Dermis blood vessel endothelial cell (primary cell): ENCODE results near the gene AFAP1L1. TPM values are rescaled to one million over a fixed set of nuclear protein-coding genes. Genes with fewer than 3 reads are reported as not detected.

Experiments used
- DNase-seq: peaks from one replicate; pipeline ENCODE4 v3.0.0; 2010
- total RNA-seq: library from RNA; depleted of rRNA; stranded (reverse); fragments of >200 nt; gene quantifications from 2 replicates; pipeline ENCODE4 v1.2.3, GENCODE V29; 2014

The AFAP1L1 gene
- total RNA-seq, 1 donor from 2014 or later: 234 TPM

DNA sequence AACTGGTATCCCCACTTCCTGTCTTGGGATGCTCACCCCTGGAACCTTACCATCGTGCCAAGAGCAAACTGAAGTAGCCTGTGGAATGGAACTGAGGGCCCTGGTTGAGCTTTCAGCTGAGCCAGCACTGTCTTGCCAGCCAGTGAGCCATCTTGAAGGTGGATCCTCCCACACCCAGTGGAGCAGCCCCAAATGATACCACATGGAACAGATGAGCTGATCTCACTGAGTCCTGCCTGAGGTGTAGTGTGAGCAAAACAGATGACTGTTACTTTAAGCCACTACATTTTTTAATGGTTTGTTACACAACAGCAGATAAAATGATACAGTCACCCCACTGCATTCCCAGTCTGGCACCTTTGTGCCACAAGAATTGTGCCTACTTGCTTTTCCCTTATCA lies 84.0 kb downstream of the AFAP1L1 start:
- DNase-seq: no peak

DNA sequence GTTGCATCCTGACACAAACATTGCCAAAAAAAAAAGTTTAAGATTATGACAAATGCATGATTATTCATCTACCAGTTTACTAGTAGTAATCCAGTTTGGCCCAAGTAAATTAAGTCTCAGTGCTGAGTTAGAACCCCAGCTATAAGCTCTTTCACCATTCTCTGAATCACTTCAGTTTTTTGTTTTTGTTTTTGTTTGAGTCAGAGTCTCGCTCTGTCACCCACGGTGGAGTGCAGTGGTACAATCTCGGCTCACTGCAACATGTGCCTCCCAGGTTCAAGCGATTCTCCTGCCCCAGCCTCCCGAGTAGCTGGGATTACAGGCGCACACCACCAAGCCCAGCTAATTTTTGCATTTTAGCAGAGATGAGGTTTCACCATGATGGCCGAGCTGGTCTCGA lies 84.7 kb downstream of the AFAP1L1 start:
- DNase-seq: no peak

DNA sequence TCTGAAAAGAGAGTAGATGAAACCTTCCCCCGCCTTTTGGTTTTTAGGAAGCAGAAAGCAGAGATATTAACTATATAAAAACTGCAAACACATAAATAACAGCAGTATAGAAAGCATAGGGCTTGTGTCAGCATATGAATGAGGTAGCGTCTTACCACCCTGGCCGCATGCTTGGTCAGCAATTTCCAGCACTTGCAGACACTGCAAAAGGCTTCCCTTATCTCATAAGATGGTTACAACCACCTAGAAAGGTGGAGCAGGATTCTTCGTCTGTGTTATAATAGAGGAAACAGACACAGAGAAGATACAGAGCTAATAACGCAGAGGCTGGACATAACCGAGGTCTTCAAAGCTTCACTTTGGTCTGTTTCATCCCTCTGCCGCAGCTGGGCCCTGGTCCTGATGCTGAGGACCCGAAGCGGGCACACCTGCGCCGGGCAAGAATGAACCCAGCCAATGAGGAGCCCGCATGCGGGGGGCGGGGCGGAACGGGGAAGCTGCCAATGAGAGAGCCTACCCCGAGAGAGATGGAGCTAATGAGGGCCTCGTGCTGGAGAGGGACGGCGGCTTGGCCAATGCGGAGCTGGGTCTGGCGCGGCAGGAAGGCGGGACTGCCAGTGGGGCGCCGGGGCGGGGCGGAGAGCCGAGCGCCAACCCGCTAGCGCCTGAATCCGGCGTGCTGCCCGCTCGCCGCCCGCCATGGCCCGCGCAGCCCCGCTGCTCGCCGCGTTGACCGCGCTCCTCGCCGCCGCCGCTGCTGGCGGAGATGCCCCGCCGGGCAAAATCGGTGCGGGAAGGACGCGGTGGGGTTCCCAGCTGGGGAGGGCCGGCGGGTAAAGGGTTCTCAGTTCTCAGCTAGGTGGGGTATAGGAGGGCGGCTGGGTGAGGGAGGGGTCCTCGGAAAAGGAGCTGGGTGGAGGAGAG lies 86.0 kb downstream of the AFAP1L1 start, which contains the start of gene PCYOX1L:
PCYOX1L (plus strand) TSS at position 677 of the 924 bp plus-strand sequence; CDS start at position 700, 23 bp downstream.
- DNase-seq: peak; percentile 96

DNA sequence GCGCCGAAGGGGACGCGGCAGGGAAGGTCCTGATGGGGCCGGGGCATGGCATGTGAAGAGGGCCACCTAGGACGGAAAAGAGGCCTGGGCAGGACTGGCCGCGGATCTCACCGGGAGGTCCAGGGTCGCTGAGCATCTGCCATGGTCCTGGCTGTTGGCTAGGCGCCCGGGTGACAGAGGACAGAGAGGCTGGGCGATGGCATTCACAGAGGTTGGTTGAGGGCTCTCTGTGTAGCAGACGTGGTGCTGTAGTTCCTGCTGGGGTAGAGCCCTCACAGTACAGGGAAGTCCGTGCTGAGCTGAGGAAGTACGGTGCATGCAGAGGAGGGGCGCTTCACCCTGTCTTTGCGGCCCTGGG lies 86.6 kb downstream of the AFAP1L1 start:
- peak; percentile 26 for DNase-seq

DNA sequence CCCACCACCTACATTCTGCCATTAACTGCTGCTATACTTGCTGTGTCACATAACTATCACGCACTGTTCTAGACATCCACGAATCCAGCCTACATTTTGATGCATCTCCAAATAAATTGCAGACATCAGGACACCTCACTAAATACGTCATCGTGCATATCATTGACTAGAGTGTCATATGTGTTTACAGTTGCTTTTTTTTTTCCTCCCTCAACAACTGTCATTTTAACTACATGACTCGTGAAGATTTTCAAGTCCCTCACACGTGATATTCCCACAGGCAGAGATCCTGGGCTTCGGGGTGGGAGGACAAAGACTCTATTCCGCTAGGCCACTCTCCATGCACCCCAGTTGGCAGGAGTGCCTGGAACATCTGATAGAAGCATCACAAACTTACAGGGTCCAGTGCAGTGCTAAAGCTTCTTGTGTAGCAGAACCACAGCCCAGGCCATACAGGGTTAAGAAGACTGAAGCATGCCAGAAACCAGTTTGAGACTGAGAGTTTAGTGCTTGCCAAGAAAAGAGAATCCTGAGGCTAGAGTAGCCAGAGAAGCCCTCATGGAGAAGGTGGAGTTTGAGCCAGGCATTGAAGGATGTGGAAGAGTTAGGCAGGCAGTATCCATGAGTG lies 87.3 kb downstream of the AFAP1L1 start:
- no peak for DNase-seq

DNA sequence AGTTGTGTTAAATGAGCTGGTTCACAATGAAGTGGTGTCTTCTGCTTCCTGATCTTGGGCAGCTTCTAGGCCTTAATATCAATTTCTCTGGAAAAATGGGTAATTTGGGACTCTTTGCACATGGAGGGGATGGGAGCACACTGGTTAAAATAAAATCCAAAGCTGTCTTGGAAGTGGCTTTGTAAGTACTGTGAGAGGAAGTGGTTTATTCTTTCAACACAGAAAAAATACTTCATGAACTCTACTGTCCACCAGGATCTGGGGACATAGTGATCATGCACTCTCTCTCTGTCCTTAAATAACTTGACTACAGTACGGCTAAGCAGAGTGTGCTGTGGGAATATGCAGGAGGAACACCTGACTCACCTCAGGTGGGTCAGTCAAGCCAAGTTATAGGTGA lies 88.6 kb downstream of the AFAP1L1 start:
- DNase-seq: no peak

DNA sequence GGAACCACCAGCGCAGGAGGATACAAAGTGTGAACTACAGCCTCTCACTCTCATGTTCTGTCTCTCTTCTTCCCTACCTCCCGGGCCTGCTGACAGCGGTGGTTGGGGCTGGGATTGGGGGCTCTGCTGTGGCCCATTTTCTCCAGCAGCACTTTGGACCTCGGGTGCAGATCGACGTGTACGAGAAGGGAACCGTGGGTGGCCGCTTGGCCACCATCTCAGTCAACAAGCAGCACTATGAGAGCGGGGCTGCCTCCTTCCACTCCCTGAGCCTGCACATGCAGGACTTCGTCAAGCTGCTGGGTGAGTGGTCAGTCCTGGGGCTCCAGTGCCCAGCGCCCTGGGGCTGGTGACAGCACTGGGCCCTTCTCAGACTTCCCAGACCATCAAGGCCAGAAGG lies 90.9 kb downstream of the AFAP1L1 start:
- no peak for DNase-seq

DNA sequence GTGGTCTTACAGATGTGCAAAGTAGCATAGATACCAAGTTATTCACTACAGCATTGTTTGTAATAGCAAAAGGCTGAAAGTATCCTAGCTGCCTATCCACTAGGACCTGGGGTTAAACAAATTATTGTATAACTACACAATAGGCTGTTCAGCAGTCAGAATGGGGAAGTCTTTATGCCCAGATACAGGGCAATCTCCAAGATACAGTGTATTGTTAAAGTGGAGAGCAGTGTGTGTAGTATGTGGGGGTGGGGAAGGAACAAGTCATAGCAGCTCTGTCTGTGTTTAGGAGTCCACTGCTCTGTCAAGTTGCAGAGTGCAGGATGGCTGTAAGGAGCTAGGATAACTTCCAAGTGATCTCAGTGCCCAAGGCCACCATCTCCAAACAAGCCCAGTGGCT lies 91.7 kb downstream of the AFAP1L1 start:
- no peak for DNase-seq

DNA sequence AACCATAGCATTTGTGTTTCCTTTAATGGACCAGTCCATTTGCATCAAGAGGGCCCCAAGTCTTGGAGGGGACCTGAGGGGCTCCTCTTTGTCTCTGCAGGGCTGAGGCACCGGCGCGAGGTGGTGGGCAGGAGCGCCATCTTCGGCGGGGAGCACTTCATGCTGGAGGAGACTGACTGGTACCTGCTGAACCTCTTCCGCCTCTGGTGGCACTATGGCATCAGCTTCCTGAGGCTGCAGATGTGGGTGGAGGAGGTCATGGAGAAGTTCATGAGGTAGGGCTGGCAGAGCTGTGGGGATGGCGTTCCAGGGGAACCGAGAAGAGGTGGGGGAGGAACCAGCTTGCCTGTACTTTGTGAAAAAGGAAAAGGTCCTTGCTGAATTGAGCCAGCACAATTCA lies 92.3 kb downstream of the AFAP1L1 start:
- no peak for DNase-seq

DNA sequence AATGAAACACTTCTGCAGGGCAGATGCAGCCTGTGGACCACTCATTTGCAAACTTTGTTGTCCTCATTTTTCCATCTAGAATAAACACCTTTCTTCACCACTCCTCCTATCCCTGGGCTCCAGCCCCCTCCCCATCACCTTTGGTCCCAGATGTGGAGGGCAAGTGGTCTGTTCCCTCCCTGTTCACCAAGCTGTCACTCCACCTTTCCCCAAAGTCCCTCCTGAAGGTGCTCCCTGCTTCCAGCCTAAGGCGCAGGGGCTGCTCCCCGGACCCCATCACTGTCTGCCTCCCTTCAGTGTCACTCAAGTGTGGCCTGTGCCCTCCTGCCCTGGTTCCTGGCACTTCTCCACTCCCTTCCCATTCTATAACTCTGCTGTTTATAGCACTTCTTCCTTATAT lies 93.1 kb downstream of the AFAP1L1 start:
- DNase-seq: no peak

DNA sequence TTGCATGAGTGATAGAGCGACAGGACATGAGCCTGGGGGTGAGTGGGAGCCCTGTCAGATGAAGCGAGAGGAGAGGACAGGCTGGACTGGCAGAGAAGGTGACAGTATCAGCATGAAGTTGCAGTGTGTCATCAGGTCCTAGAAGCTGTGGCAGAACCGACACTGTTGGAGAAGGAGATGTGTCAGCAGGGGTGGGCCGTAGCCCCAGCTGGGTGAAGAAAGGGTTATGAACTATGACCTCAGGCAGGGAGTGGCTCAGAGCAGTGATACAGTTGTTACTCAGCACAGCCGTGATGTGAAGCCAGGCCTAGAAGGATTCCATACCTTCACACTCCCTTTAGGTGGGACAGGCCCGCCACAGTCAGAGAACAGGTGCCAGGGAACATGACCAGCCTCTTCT lies 93.8 kb downstream of the AFAP1L1 start:
- DNase-seq: no peak

DNA sequence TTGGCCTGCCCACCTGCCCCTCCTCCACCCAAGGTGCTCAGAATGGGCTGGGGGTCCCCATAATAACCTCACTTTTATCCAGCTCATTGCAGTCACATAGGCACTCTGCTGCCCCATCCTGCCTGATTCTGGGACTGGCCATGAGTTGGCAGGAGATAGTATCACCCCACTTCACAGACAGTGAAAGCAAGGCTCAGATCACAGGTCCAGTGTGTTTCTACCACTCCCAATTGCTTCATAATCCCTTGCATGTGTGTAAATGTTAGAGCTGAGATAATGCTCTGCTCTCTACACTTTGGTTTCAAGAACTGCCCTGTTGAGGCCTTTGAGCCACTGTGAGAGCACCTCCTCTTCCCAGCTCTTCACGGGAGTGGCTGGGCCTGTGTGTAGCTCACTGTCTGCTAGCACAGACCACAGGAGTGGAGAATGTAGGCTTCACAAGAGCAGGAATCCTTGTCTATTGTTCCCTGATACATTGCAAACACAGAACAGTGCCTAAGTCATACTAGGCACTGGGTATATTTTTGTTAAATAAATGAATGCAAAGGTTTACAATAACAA lies 94.6 kb downstream of the AFAP1L1 start:
- no peak for DNase-seq

DNA sequence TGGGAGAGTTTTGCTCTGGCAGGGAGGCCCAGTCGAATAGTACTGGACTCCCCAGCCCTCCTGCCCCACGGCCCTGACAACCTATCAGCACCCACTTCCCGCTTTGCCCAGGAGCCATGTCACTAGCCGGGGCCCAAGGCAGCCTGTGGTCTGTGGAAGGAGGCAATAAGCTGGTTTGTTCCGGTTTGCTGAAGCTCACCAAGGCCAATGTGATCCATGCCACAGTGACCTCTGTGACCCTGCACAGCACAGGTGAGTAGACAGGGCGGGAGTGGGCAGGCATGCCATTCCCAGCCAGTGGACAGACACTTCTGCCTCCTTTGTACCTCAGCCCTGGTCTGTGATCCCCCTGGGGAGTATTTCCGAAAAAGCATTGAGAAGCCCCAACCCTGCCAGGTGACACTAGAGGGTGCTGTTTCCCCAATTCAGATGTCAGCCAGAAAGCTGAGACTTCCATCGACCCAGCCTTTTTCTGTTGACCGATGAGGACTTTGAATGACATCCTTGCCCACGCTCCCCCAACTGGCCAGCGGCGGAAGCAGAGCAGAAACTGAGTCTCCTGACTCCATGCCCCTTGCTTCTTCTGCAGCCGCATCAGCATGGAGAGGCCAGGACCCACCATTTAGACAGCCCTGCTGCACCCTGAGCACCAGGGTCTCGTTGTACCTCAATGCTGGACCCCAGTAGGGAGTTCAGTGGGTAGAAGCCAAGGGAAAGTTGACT lies 95.8 kb downstream of the AFAP1L1 start:
- DNase-seq: peak; percentile 83

DNA sequence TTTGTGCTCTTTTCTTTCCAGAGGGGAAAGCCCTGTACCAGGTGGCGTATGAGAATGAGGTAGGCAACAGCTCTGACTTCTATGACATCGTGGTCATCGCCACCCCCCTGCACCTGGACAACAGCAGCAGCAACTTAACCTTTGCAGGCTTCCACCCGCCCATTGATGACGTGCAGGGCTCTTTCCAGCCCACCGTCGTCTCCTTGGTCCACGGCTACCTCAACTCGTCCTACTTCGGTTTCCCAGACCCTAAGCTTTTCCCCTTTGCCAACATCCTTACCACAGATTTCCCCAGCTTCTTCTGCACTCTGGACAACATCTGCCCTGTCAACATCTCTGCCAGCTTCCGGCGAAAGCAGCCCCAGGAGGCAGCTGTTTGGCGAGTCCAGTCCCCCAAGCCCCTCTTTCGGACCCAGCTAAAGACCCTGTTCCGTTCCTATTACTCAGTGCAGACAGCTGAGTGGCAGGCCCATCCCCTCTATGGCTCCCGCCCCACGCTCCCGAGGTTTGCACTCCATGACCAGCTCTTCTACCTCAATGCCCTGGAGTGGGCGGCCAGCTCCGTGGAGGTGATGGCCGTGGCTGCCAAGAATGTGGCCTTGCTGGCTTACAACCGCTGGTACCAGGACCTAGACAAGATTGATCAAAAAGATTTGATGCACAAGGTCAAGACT lies 96.5 kb downstream of the AFAP1L1 start:
- DNase-seq: no peak

DNA sequence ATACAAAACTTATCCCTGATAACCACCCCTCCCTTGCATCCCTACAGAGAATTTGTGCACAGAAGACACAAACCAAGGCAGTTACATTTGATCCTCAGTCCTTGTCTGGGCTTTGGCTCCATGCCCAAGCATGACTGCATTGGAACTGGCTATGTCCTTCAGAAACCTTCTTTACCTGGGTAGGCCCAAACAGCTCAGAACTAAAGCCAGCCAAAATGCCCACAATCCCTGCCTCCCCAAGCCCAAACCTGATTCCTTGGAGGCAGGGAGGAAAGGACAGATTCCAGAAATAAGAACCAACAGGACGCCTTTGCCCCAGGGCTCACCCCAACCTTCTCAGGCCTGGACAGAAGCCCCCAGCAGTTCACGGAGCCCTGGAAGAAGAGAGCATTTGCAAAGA lies 99.2 kb downstream of the AFAP1L1 start:
- DNase-seq: peak; percentile 26

DNA sequence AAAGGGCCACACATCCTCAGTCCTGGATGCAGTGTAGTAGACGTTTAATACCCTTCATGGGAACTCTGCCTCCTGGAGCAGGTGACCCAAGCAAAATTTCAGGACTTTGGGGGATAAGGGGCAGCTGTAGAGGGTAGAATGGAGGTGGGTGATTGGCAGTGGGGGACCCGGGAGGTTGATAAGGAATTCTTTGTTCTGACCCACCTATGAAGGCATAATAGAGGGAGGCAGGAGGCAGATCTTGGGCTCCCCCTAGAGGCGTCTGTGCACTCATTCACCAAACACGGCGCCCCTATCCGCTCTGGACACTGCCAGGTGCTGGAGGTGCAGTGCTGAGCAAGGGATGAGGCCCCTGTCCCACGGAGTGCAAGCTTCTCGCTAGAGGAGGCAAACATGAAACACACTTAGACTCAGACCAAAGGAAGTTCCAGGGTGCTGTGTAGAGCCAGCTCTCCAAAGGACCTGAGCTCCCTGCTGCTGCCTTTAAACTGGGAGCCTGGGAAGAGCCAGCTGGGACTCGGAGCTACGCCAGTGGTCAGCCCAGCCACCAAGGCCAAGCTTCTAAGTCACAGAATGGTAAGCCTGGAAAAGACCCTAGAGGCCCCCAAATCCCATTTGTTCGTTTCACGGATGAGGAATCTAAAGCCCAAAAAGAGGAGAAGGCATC lies 99.8 kb downstream of the AFAP1L1 start:
- peak; percentile 82 for DNase-seq

DNA sequence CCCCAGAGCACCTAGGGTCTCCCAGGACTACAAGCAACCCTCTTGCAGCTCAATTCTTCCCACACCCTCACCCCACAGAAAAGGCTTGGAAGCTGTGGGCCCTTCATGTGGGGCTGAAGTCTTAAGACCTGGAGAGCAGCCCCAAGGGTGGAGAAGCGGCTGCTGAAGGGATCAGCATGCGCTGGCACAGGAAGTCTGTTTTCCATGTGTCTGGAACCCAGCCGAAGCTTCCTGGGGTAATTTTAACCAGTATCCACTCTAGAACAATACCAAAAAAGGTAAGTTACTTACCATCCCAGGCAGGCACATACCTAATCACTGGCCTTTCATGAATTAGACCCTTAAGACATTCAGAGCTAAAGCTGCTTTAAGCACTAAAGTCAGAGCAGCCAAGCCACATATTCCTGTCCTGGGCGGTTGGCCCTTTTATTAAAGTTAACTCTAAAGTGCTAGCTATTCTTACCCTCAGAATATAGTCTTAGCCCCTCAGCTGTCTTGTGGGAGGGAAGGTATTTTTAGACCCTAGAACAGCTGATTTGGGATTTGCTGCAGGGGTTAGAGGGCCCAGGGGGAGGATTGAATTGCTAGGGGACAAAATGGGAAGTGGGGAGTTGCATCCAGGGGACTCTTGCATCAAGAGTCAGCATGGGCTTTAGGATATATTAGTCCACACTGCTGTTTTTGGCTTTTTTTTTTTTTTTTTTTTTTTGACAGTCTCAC lies 100.6 kb downstream of the AFAP1L1 start:
- DNase-seq: no peak

DNA sequence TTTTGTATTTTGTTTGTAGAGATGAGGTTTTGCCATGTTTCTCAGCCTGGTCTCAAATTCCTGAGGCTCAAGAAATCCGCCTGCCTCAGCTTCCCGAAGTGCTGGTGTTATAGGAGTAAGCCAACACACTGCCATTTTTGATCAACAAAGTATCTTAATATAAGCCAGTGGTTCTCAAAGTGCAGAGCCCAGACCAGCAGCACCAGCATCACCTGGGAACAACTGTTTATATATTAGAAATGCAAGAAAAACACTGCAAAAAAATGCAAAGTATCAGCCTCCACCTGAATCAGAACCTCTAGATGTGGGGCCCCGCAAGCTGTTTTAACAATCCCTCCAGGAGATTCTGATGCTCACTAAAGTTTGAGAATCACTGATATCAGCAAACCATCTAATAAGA lies 101.3 kb downstream of the AFAP1L1 start:
- no peak for DNase-seq

DNA sequence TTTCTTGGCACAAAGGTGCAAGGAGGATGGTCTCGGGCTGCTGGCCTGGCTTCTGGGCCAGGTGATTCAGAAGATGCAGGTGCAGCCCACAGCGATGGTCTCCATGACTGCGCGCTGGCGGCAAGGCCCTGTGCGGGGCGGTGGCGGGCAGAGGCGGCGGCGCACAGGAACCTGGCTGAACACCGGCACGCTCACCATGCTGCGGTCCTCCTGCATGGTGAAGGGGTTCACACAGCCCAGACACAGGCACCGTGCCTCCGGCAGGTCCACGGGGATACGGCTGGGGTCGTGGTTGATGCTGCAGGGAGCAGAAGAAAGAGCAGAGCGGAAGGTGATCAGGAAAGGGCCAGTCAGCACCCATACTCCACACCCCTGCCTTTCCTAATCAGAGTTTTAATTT lies 102.6 kb downstream of the AFAP1L1 start:
- DNase-seq: no peak

DNA sequence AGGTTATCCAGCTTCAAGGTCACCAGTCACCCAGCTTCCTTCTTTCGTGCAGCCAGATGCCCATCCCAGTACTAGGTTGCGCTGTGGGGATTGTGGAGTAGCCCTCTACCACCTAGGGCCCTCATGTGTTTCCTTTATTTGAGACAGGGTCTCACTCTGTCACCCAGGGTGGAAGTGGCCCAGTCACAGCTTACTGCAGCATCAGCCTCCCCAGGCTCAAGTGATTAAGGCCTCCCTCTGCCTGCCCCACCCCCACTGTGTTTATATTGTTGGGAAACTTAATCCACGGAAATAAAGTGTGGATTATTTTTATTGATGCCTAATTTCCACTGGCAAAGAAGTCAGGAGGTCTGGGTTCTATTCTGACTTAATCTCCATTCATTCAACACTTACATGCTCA lies 103.1 kb downstream of the AFAP1L1 start:
- no peak for DNase-seq

DNA sequence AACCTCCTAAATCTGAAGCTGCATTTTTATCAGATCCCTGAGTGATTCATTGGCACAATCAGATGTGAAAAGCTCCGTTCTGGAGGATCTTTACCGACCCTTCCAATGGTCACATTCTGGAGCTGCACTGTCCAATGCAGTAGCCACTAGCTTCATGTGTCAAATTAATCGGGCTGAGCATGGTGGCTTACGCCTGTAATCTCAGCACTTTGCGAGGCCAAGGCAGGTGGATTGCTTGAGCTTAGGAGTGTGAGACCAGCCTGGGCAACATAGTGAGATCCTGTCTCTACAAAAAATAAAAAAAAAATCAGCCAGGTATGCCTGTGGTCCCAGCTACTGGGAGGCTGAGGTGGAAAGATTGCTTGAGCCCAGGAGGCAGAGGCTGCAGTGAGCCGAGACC lies 103.8 kb downstream of the AFAP1L1 start:
- DNase-seq: no peak
